ENCODE measurements around the gene SHISA8.

Gene SHISA8

DNA sequence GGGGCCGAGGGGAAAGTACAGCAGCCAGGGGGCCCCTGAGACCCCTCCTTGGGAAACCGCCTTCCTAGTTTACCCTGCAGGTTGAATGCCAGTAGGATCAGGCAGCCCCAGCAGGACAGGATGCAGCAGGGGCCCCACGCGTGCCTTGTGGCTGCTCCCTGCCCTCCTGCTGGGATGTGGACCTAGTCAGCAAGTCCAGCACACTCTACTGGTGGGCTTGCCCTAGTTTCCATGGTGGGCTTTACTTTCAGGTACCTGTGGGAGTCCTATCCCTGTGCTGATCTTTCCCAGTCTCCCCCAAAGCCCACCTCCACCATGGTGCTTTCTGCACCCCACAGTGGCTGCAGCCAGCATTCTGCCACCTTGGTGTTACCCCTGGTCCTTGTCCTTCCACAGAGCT is 22.2 kb downstream of the SHISA8 start:
- 89 to 90% methylated on average over 4 of the region's 4 CpGs for WGBS, 2 experiments
- Histone ChIP-seq H3K27me3 (ENCODE audit: control insufficient read depth, insufficient read depth, low read length, poor library complexity, severe bottlenecking) (no peaks in the 10 kb centered on the region), H3K9me3 (ENCODE audit: control insufficient read depth, low read length) (no peaks in the 10 kb centered on the region), H3K4me3 (ENCODE audit: insufficient read depth, low read depth, low read length) (no peak overlapping the region), H3K4me1 (ENCODE audit: control insufficient read depth, insufficient read depth, low read length) (no peaks in the 10 kb centered on the region), H3K36me3 (ENCODE audit: control insufficient read depth, insufficient read depth, low read length) (peaks cover 59% of the 10 kb centered on the region), H3K27ac (ENCODE audit: insufficient read depth, low read depth, low read length, poor library complexity, severe bottlenecking) (no peak overlapping the region)

DNA sequence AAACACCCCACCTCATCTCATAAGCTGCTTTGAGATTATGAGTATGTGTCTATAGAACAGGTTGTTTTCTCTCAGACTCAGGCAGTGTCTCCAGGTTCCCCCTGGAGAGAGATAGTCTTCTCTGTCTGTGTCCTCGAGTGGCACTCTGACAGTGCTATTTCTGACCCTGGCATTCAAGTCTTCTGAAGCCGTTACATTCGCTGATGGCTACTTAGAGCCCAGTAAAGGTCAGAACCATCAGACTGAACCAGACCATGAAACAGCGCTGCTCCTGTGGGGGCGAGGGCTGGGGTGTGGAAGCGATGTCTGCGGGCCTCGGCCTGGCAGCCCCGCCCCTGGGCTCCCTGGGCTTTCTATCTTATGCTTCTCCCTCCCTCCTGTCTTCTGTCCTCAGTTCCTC is 23.5 kb downstream of the SHISA8 start:
- H3K9me3 ChIP-seq (ENCODE audit: control insufficient read depth, low read length): no peaks in the 10 kb centered on the region
- no peaks in the 10 kb centered on the region for H3K27me3 ChIP-seq (ENCODE audit: control insufficient read depth, insufficient read depth, low read length, poor library complexity, severe bottlenecking)
- H3K4me1 ChIP-seq (ENCODE audit: control insufficient read depth, insufficient read depth, low read length): no peaks in the 10 kb centered on the region
- H3K27ac ChIP-seq (ENCODE audit: insufficient read depth, low read depth, low read length, poor library complexity, severe bottlenecking): no peak overlapping the region
- peaks cover 56% of the 10 kb centered on the region for H3K36me3 ChIP-seq (ENCODE audit: control insufficient read depth, insufficient read depth, low read length)
- 93 to 96% methylated on average over 9 of the region's 9 CpGs for WGBS, 2 experiments
- no peak overlapping the region for H3K4me3 ChIP-seq (ENCODE audit: insufficient read depth, low read depth, low read length)

DNA sequence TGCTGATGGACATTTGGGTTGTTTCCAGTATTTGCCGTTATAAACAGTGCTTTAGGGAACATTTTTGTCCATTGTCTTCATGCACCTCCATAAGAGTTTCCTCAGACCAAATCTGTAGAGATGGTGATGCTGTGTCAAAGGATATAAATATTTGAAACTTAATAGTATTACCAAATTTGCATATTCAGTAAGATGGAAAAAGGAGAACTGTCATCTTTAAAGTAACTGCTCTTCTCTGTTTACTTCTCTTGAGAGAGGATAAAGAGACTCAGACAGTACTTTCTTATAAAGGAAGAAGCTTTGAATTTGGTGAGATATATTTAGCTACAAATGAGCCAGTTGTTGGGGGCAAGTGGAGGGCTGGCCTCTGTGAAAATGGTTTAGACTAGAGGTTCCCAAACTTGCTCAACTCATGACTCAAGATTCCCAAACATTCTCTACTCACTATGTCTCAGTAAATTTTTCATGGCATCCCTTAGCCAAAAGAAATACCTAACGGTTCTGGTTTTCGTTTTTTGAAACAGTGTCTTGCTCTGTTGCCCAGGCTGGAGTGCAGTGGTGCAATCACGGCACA is 26.2 kb downstream of the SHISA8 start:
- WGBS, 2 experiments: 89 to 93% methylated on average over 4 of the region's 4 CpGs
- H3K4me3 ChIP-seq (ENCODE audit: insufficient read depth, low read depth, low read length): no peak overlapping the region
- no peak overlapping the region for H3K27ac ChIP-seq (ENCODE audit: insufficient read depth, low read depth, low read length, poor library complexity, severe bottlenecking)
- H3K4me1 ChIP-seq (ENCODE audit: control insufficient read depth, insufficient read depth, low read length): no peaks in the 10 kb centered on the region
- no peaks in the 10 kb centered on the region for H3K27me3 ChIP-seq (ENCODE audit: control insufficient read depth, insufficient read depth, low read length, poor library complexity, severe bottlenecking)
- H3K9me3 ChIP-seq (ENCODE audit: control insufficient read depth, low read length): no peaks in the 10 kb centered on the region
- H3K36me3 ChIP-seq (ENCODE audit: control insufficient read depth, insufficient read depth, low read length): peaks cover 67% of the 10 kb centered on the region

DNA sequence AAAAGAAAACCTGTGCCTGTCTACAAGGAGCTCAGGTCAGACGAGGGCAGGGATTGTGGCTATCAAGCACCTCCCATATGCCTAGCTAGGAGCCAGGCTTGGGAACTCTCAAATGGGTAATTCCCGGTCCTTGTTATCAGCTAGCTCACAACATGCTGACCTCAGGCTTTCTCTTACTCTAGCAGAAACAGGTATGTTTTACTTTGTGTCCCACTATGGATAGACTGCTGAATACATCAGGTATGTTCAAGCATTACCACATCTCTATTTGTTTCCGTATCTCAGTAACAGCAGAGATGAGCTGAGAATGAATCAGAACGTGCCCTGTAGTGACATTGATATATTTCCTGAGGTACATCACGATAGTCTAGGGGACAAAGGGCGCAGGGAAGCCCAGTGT is 29.4 kb downstream of the SHISA8 start:
- Histone ChIP-seq H3K27ac (ENCODE audit: insufficient read depth, low read depth, low read length, poor library complexity, severe bottlenecking) (no peak overlapping the region), H3K9me3 (ENCODE audit: control insufficient read depth, low read length) (no peaks in the 10 kb centered on the region), H3K4me1 (ENCODE audit: control insufficient read depth, insufficient read depth, low read length) (no peaks in the 10 kb centered on the region), H3K27me3 (ENCODE audit: control insufficient read depth, insufficient read depth, low read length, poor library complexity, severe bottlenecking) (no peaks in the 10 kb centered on the region), H3K36me3 (ENCODE audit: control insufficient read depth, insufficient read depth, low read length) (peaks cover 66% of the 10 kb centered on the region), H3K4me3 (ENCODE audit: insufficient read depth, low read depth, low read length) (no peak overlapping the region)
- 95 to 97% methylated on average over 6 of the region's 6 CpGs for WGBS, 2 experiments

DNA sequence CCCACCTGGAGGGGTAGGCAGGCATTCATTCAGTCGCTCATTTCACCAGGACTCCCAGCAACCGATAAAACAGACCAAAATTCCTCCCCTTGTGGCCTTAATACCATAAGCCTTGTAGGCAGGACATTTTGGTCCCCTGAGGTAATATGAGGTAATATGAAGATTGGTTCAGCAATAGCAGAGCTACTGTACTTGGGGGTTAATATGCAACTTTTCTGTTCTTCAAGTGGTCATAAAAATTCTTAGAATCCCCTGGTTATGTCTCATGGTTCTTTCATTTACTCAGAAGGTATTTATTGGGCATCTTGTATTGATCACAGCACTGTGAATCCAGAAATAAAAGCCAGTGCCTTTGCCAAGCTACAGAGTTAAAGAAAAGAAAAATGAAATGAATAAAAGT is 29.8 kb downstream of the SHISA8 start:
- Histone ChIP-seq H3K4me1 (ENCODE audit: control insufficient read depth, insufficient read depth, low read length) (no peaks in the 10 kb centered on the region), H3K36me3 (ENCODE audit: control insufficient read depth, insufficient read depth, low read length) (peaks cover 62% of the 10 kb centered on the region), H3K27me3 (ENCODE audit: control insufficient read depth, insufficient read depth, low read length, poor library complexity, severe bottlenecking) (no peaks in the 10 kb centered on the region), H3K4me3 (ENCODE audit: insufficient read depth, low read depth, low read length) (no peak overlapping the region), H3K27ac (ENCODE audit: insufficient read depth, low read depth, low read length, poor library complexity, severe bottlenecking) (no peak overlapping the region), H3K9me3 (ENCODE audit: control insufficient read depth, low read length) (no peaks in the 10 kb centered on the region)
- WGBS, 2 experiments: 93 to 97% methylated on average over 2 of the region's 2 CpGs

DNA sequence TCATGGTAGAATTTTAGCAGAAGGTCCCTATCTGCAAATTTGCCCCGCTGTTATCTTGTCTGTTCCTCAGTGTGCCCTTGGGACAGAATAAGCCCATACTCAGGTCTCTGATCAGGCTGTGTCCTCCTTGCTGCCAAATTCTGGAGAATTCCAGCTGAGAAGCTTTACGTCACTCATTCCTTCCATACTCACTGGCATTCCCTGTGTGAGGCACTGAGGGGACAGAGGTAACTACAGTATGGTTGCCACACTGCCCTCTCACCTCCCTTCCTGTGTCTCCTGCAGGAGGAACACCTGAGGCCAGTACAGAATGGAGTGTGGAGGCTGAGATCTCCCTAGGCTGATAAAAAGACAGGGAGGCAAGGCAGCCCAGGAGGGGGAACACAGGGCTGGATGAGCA is 31.5 kb downstream of the SHISA8 start:
- no peak overlapping the region for H3K4me3 ChIP-seq (ENCODE audit: insufficient read depth, low read depth, low read length)
- 91 to 99% methylated on average over 2 of the region's 2 CpGs for WGBS, 2 experiments
- H3K36me3 ChIP-seq (ENCODE audit: control insufficient read depth, insufficient read depth, low read length): peaks cover 68% of the 10 kb centered on the region

DNA sequence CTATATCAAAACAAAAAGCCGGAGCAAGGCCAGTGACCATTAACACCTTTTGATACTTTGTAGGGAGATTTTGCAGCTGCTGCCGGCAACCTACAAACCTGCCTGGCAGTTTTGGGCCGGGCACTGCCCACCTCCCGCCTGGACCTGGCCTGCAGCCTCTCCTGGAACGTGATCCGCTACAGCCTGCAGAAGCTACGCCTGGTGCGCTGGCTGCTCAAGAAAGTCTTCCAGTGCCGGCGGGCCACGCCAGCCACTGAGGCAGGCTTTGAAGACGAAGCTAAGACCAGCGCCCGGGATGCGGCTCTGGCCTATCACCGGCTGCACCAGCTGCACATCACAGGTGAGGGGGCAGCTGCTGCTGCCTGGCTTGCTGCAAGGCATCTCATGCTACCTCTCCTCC is 34.2 kb downstream of the SHISA8 start:
- Histone ChIP-seq H3K9me3 (ENCODE audit: control insufficient read depth, low read length) (no peaks in the 10 kb centered on the region), H3K36me3 (ENCODE audit: control insufficient read depth, insufficient read depth, low read length) (peaks cover 73% of the 10 kb centered on the region), H3K4me3 (ENCODE audit: insufficient read depth, low read depth, low read length) (no peak overlapping the region), H3K27ac (ENCODE audit: insufficient read depth, low read depth, low read length, poor library complexity, severe bottlenecking) (no peak overlapping the region), H3K4me1 (ENCODE audit: control insufficient read depth, insufficient read depth, low read length) (no peaks in the 10 kb centered on the region), H3K27me3 (ENCODE audit: control insufficient read depth, insufficient read depth, low read length, poor library complexity, severe bottlenecking) (no peaks in the 10 kb centered on the region)
- WGBS, 2 experiments: 95 to 96% methylated on average over 16 of the region's 16 CpGs

More for the DNA sequence above, 31.5 kb downstream of the SHISA8 start:
- no peak overlapping the region for H3K27ac ChIP-seq (ENCODE audit: insufficient read depth, low read depth, low read length, poor library complexity, severe bottlenecking)
- no peaks in the 10 kb centered on the region for H3K4me1 ChIP-seq (ENCODE audit: control insufficient read depth, insufficient read depth, low read length)
- no peaks in the 10 kb centered on the region for H3K27me3 ChIP-seq (ENCODE audit: control insufficient read depth, insufficient read depth, low read length, poor library complexity, severe bottlenecking)
- H3K9me3 ChIP-seq (ENCODE audit: control insufficient read depth, low read length): no peaks in the 10 kb centered on the region

DNA sequence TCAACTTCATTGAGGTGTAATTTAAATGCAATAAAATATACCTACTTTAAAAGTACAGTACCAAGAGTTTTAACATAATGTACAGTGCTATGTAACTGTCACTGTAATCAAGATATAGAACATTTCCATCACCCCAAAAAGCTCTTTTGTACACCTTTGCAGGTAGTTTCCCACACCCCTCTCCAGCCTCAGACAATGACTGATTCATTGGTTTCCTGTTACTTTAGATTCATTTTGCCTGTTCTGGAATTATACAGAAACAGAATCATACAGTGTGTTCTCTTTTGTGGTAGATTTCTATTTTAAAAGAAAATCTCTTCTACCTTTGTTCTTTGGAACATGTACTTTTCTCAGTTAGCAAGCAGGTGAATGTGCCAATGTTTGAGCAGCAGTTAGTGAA is 38.2 kb downstream of the SHISA8 start:
- Histone ChIP-seq H3K27me3 (ENCODE audit: control insufficient read depth, insufficient read depth, low read length, poor library complexity, severe bottlenecking) (no peaks in the 10 kb centered on the region), H3K4me3 (ENCODE audit: insufficient read depth, low read depth, low read length) (no peak overlapping the region), H3K36me3 (ENCODE audit: control insufficient read depth, insufficient read depth, low read length) (peaks cover 49% of the 10 kb centered on the region), H3K27ac (ENCODE audit: insufficient read depth, low read depth, low read length, poor library complexity, severe bottlenecking) (no peak overlapping the region), H3K9me3 (ENCODE audit: control insufficient read depth, low read length) (no peaks in the 10 kb centered on the region), H3K4me1 (ENCODE audit: control insufficient read depth, insufficient read depth, low read length) (no peaks in the 10 kb centered on the region)

DNA sequence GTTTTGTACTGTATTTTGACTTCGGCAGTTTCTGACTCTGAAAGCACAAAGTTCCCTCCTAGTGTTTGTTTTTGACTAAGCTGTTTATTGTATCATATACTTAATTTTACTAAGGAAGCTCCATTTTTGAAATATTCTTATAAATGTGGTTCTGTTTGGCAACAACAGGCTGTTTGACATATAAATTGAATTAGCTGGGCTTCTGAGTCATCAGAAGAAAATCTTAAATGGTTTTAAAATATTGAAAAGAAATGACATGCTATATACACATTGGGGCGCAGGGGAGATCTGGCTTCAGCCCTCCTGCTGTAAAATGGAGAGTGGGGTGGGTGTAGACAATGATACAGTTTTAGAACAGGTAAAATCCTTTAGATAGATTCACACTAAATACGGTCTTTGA is 38.6 kb downstream of the SHISA8 start:
- Histone ChIP-seq H3K4me3 (ENCODE audit: insufficient read depth, low read depth, low read length) (no peak overlapping the region), H3K9me3 (ENCODE audit: control insufficient read depth, low read length) (no peaks in the 10 kb centered on the region), H3K36me3 (ENCODE audit: control insufficient read depth, insufficient read depth, low read length) (peaks cover 50% of the 10 kb centered on the region), H3K27ac (ENCODE audit: insufficient read depth, low read depth, low read length, poor library complexity, severe bottlenecking) (no peak overlapping the region), H3K27me3 (ENCODE audit: control insufficient read depth, insufficient read depth, low read length, poor library complexity, severe bottlenecking) (no peaks in the 10 kb centered on the region), H3K4me1 (ENCODE audit: control insufficient read depth, insufficient read depth, low read length) (no peaks in the 10 kb centered on the region)
- WGBS, 2 experiments: 100% methylated on average over 1 to 2 of the region's 3 CpGs

DNA sequence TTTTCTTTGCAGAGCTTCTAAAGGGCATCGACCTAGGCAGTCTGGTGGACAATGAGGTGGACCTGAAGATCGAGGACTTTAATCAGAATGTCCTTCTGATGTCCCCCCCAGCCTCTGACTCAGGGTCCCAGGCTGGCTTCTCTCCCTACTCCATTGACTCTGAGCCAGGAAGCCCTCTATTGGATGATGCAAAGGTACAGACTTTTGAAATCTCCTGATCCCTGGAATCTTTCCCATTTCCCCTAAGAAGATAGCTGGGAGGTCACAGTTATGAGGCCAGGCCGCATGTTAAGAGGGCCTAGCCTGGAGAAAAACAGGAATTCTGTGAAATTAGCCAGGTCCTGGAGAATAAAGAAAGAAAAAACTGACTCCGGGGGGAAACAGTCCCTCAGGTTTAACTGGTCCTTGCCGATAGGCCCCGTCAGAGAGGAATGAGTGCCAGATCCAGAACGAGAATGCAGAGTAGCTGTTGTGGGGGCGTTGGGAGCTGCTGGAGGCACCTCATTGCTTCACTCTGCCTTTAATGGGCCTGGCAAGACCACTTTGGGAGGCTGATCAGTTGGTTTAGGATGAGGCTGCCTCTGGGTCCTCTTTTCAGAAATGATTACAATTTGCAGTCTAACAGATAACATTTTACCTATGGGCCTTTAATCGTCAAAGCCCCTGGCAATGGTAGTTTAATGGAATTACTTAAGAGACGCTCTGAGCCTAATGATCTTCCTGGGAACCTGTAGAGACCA is 39.2 kb downstream of the SHISA8 start:
- WGBS, 2 experiments: 91 to 96% methylated on average over 10 of the region's 10 CpGs
- Histone ChIP-seq H3K4me3 (ENCODE audit: insufficient read depth, low read depth, low read length) (no peak overlapping the region), H3K4me1 (ENCODE audit: control insufficient read depth, insufficient read depth, low read length) (no peaks in the 10 kb centered on the region), H3K27me3 (ENCODE audit: control insufficient read depth, insufficient read depth, low read length, poor library complexity, severe bottlenecking) (no peaks in the 10 kb centered on the region), H3K27ac (ENCODE audit: insufficient read depth, low read depth, low read length, poor library complexity, severe bottlenecking) (no peak overlapping the region), H3K9me3 (ENCODE audit: control insufficient read depth, low read length) (no peaks in the 10 kb centered on the region), H3K36me3 (ENCODE audit: control insufficient read depth, insufficient read depth, low read length) (peaks cover 52% of the 10 kb centered on the region)

All from ectodermal cell (in vitro differentiated cells).